Endothelial cell of umbilical vein (primary cell): ENCODE measurements around the gene ITPRID2.

Experiments used
- CTCF ChIP-seq, 2 donors: IDR thresholded peaks; 1 replicate in 1 of 2; 2 replicates in 1 of 2; pipeline ENCODE4 v1.5.1; 2011; ENCODE audit warnings: low read length in 2 of 2, mild to moderate bottlenecking in 2 of 2, moderate library complexity in 2 of 2, control low read depth in 1 of 2, inconsistent platforms in 1 of 2, low read depth in 1 of 2; ENCODE audit not compliant: insufficient read depth in 1 of 2; ENCODE audit errors: extremely low read depth in 1 of 2
- EZH2 ChIP-seq: IDR thresholded peaks from 2 replicates; pipeline ENCODE4 v1.6.1; 2012; ENCODE audit warnings: borderline replicate concordance, low read depth, mild to moderate bottlenecking, moderate library complexity, low read length, inconsistent platforms; ENCODE audit not compliant: severe bottlenecking
- FOS ChIP-seq: IDR thresholded peaks from 2 replicates; pipeline ENCODE4 v1.6.1; 2011; ENCODE audit warnings: mild to moderate bottlenecking, low read length, moderate library complexity, borderline replicate concordance; ENCODE audit not compliant: insufficient read depth
- GATA2 ChIP-seq: IDR thresholded peaks from 2 replicates; pipeline ENCODE4 v1.7.0; 2011; ENCODE audit warnings: low read depth, mild to moderate bottlenecking, moderate library complexity, mixed read lengths, low read length; ENCODE audit not compliant: insufficient read length, insufficient read depth
- MAX ChIP-seq: IDR thresholded peaks from 2 replicates; pipeline ENCODE4 v1.6.1; 2011; ENCODE audit not compliant: insufficient read depth, insufficient read length
- MYC ChIP-seq: IDR thresholded peaks from one replicate; pipeline ENCODE4 v1.6.1; 2011; ENCODE audit warnings: mild to moderate bottlenecking, low read depth, low read length
- POLR2A ChIP-seq: IDR thresholded peaks from 2 replicates; pipeline ENCODE4 v1.6.1; 2012; ENCODE audit warnings: low read depth, mild to moderate bottlenecking, control low read depth, low read length
- POLR2AphosphoS5 ChIP-seq: IDR thresholded peaks from 2 replicates; pipeline ENCODE4 v1.6.1; 2012; ENCODE audit warnings: low read depth, mild to moderate bottlenecking, control low read depth, low read length, moderate library complexity; ENCODE audit not compliant: insufficient read depth

GRCh38 chr2:181900007-181900651 is 8.6 kb downstream of the ITPRID2 start:
- TF ChIP-seq CTCF (IDR thresholded peaks at IDR 0.05; ENCODE audit: extremely low read depth in 1 of 2, insufficient read depth in 1 of 2, low read depth in 1 of 2, low read length in 2 of 2) (no peak), POLR2AphosphoS5 (no peak), POLR2A (no peak), MYC (no peak), GATA2 (no peak), EZH2 (no peak), MAX (no peak), FOS (no peak)
